Type B pancreatic cell (in vitro differentiated cells): Measurements from ENCODE around the gene SLC35F4. TPM values are rescaled to one million over a fixed set of nuclear protein-coding genes. Genes with fewer than 3 reads are reported as not detected.

Experiments
- DNase-seq: peaks from one replicate; pipeline ENCODE4 v3.0.0; 2021; ENCODE audit warnings: mixed read lengths; ENCODE audit not compliant: unreplicated experiment; ENCODE audit errors: extremely low spot score
- H3K27ac Mint-ChIP-seq: 2 replicates; pipeline ENCODE4 v1.8.0; 2021; ENCODE audit warnings: mild to moderate bottlenecking, mixed read lengths
- H3K27me3 Mint-ChIP-seq: 2 replicates; pipeline ENCODE4 v1.8.0; 2021; ENCODE audit warnings: mixed read lengths
- H3K36me3 Mint-ChIP-seq: 2 replicates; pipeline ENCODE4 v1.8.0; 2021; ENCODE audit warnings: mixed read lengths
- H3K4me1 Mint-ChIP-seq: one replicate; pipeline ENCODE4 v1.8.0; 2021; ENCODE audit warnings: mixed read lengths; ENCODE audit not compliant: unreplicated experiment
- H3K4me3 Mint-ChIP-seq: 2 replicates; pipeline ENCODE4 v1.8.0; 2021; ENCODE audit warnings: mild to moderate bottlenecking, mixed read lengths
- H3K9me3 Mint-ChIP-seq: 2 replicates; pipeline ENCODE4 v1.8.0; 2021; ENCODE audit warnings: mixed read lengths
- total RNA-seq: library from RNA; stranded (reverse); gene quantifications from 2 replicates; pipeline ENCODE4 v1.2.1, GENCODE V29; 2021; ENCODE audit warnings: low replicate concordance
- TF ChIP-seq, protein P1 (sequence below): fragments of 200-600 bp; sonication (generic); conservative IDR thresholded peaks from 2 replicates; pipeline ENCODE4 v1.5.0; 2021; ENCODE audit warnings: antibody characterized with exemption, mild to moderate bottlenecking

SLC35F4 gene
- total RNA-seq, 1 donor from 2014 or later = 2.1 TPM

DNA sequence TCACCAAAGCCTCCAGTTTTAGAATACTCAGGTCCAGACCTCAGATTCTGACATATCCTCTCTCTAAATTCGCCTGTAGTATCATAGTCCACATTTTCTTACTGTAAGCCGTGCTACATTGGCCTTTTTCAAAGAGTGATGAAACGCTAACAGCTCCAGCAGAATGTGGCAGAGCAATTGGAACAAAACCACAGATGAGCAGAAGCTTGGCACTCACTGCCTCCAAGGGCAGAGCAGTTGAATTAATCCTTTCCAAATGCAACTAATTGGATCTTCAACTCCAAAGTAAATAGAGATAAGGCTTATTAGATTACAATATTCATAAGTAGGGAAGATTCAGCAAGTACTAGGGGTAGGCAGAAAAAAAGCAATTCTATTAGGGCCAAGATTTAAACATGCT is 128.3 kb downstream of the SLC35F4 start:
- no peaks in the 10 kb centered on the region for H3K36me3 Mint-ChIP-seq

DNA sequence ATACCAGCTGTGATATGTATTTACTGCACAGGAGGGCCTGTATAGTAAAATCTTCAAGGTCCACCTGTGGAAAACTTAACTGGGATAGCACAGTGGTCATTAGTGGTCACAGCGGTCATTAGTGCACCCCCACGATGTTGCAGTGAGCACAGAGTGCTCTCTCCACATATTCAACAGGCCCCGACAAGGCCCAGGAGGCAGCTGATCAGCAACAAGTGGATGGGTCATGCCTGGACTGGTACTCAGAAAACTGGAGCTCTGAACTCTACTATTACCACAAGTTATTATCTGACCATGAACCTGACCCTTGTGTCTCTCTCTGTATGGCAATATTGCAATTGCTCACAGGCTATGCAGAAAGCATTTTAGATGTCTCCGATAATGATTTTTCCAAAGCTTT is 129.5 kb downstream of the SLC35F4 start:
- H3K27me3 Mint-ChIP-seq = peaks cover 3% of the 10 kb centered on the region
- no peaks in the 10 kb centered on the region for H3K36me3 Mint-ChIP-seq
- no peak overlapping the region for H3K27ac Mint-ChIP-seq
- TF ChIP-seq, protein P1, sequence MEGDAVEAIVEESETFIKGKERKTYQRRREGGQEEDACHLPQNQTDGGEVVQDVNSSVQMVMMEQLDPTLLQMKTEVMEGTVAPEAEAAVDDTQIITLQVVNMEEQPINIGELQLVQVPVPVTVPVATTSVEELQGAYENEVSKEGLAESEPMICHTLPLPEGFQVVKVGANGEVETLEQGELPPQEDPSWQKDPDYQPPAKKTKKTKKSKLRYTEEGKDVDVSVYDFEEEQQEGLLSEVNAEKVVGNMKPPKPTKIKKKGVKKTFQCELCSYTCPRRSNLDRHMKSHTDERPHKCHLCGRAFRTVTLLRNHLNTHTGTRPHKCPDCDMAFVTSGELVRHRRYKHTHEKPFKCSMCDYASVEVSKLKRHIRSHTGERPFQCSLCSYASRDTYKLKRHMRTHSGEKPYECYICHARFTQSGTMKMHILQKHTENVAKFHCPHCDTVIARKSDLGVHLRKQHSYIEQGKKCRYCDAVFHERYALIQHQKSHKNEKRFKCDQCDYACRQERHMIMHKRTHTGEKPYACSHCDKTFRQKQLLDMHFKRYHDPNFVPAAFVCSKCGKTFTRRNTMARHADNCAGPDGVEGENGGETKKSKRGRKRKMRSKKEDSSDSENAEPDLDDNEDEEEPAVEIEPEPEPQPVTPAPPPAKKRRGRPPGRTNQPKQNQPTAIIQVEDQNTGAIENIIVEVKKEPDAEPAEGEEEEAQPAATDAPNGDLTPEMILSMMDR = no peak
- H3K4me3 Mint-ChIP-seq = no peak overlapping the region
- H3K4me1 Mint-ChIP-seq = no peaks in the 10 kb centered on the region
- DNase-seq = no peak
- H3K9me3 Mint-ChIP-seq = peaks cover 3% of the 10 kb centered on the region

More for the DNA sequence above, 128.3 kb downstream of the SLC35F4 start:
- no peak for DNase-seq
- Mint-ChIP-seq H3K4me3 (no peak overlapping the region), H3K9me3 (peaks cover 5% of the 10 kb centered on the region), H3K4me1 (no peaks in the 10 kb centered on the region), H3K27ac (no peak overlapping the region), H3K27me3 (peaks cover 6% of the 10 kb centered on the region)
- TF ChIP-seq, protein P1 = no peak

DNA sequence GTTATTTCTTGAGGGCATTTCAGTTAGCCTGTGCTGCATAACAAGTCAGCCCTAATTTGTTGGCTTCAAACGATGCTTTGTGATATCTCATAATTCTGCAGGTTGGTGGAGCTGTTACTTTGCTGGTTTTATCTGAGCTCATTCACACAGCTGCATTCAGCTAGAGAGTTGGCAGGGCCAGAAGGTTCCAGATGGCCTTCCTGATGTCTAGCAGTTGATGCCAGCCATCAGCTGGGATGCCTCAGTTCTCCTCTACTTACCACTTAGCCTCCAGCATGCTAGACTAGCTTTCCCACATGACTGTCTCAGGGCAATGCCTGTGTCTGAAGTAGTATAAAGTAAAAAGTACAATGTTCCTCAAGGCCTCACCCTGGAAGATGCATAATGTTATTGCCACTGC is 130.6 kb downstream of the SLC35F4 start:
- no peak for DNase-seq
- H3K27me3 Mint-ChIP-seq = peaks cover under 1% of the 10 kb centered on the region
- H3K9me3 Mint-ChIP-seq = no peaks in the 10 kb centered on the region

DNA sequence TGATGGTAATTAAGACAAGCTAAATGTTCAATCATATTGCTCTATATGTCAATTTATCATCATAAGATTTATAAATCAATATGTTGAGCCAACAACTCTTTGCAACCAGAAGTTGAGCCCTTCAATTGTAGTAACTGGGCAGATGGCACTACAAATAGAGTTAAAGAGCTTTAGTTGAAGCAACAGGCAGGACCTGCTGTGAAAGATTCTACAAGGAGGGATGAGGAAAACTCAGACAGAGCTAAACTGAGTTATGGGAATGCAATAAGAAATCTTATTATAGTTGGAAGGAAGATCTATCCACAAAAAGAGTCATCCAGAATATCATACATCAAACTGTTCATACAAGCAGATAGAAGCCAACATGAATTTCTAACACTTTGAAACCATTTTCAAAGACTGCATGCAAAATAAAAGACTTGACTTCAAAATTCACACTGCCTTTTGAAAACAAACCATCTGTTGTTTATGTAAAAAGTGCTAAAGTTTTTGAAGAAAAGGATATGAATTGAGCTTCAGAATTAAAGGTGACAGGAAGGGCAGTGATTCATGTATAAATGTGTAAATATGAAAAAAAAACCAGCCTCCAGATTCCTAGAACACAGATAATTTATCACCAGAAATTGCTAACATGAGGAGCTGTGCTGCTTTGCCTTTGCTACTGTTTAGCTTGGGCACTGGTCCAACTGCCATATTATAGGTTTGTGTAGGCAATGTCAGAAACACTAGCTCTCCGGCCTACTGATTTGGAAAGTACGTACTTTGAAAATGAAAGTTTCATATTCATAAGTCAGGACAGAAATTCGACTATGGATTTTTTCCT is 133.2 kb downstream of the SLC35F4 start:
- no peak overlapping the region for H3K27ac Mint-ChIP-seq
- DNase-seq = no peak
- no peaks in the 10 kb centered on the region for H3K9me3 Mint-ChIP-seq
- TF ChIP-seq, protein P1 = no peak
- H3K27me3 Mint-ChIP-seq = peaks cover 5% of the 10 kb centered on the region
- H3K4me3 Mint-ChIP-seq = no peak overlapping the region
- H3K36me3 Mint-ChIP-seq = no peaks in the 10 kb centered on the region
- no peaks in the 10 kb centered on the region for H3K4me1 Mint-ChIP-seq

More for the DNA sequence above, 130.6 kb downstream of the SLC35F4 start:
- Mint-ChIP-seq H3K27ac (no peak overlapping the region), H3K36me3 (no peaks in the 10 kb centered on the region), H3K4me1 (no peaks in the 10 kb centered on the region), H3K4me3 (no peak overlapping the region)
- TF ChIP-seq, protein P1 = no peak

DNA sequence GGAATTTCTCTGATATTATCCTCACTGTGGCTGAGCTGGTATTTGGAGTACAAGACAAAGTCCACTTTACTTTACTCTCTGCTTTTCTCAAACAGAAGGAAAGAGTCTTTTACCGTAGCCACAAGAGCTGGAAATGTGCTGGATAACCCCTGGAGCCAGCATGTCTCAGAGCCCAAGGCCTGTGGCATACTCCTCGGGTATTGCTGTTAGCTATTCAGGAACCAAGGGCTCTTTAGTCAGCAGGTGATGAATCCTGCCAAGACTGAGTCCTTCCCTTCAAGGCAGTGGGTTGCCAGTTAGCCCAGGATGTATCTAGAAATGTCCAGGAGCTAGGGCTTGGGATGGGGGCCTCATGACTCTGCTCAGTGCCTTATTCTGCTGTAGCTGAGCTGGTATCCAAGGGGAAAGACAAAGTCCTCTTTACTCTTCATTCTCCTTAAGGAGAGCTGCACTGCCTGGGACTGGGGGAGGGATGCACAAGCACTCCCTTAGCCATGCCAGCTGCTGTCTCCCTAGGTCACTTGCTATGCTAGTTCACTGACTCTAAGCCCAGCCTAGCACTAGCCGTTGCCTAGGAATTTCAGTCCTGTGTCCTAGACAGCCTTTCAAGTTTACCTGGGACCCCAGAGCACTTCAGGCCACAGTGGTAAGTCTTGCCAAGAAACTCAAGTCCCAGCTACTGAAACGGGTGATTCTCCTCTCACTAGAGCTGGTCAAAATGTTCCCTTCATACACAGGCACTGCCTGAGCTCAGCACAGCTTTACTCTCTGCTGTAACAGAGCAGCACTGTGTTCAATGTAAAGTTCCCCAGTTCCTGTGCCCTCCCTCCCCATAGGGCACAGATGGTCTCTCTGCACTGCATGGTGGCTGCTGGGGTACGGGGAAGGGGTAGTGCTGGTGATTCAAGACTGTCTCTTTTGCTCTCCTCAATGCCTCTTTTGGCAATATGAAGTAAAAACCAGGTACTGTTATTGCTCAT is 136.4 kb downstream of the SLC35F4 start:
- DNase-seq = no peak

More for the DNA sequence above, 136.4 kb downstream of the SLC35F4 start:
- H3K27me3 Mint-ChIP-seq = peaks cover 8% of the 10 kb centered on the region
- no peaks in the 10 kb centered on the region for H3K9me3 Mint-ChIP-seq
- no peak overlapping the region for H3K4me3 Mint-ChIP-seq
- no peaks in the 10 kb centered on the region for H3K36me3 Mint-ChIP-seq
- TF ChIP-seq, protein P1 = no peak
- H3K4me1 Mint-ChIP-seq = no peaks in the 10 kb centered on the region
- no peak overlapping the region for H3K27ac Mint-ChIP-seq
